Activated naive CD4-positive, alpha-beta T cell treated with anti-CD3 and anti-CD28 coated beads, Interleukin-2, amount 50 U/mL, for 24 hours (primary cell): ENCODE measurements around the gene KATNB1.

Source experiments
- H3K27ac Mint-ChIP-seq: one replicate; pipeline ENCODE4 v1.8.0; 2021; ENCODE audit warnings: mild to moderate bottlenecking, mixed read lengths
- H3K27me3 Mint-ChIP-seq: one replicate; pipeline ENCODE4 v1.8.0; 2021; ENCODE audit warnings: mixed read lengths
- H3K36me3 Mint-ChIP-seq: one replicate; pipeline ENCODE4 v1.8.0; 2021; ENCODE audit warnings: mixed read lengths
- H3K4me1 Mint-ChIP-seq: one replicate; pipeline ENCODE4 v1.8.0; 2021; ENCODE audit warnings: mixed read lengths
- H3K4me3 Mint-ChIP-seq: one replicate; pipeline ENCODE4 v1.8.0; 2021; ENCODE audit warnings: mild to moderate bottlenecking, mixed read lengths
- H3K9me3 Mint-ChIP-seq: one replicate; pipeline ENCODE4 v1.8.0; 2021; ENCODE audit warnings: mixed read lengths

KATNB1 gene

DNA sequence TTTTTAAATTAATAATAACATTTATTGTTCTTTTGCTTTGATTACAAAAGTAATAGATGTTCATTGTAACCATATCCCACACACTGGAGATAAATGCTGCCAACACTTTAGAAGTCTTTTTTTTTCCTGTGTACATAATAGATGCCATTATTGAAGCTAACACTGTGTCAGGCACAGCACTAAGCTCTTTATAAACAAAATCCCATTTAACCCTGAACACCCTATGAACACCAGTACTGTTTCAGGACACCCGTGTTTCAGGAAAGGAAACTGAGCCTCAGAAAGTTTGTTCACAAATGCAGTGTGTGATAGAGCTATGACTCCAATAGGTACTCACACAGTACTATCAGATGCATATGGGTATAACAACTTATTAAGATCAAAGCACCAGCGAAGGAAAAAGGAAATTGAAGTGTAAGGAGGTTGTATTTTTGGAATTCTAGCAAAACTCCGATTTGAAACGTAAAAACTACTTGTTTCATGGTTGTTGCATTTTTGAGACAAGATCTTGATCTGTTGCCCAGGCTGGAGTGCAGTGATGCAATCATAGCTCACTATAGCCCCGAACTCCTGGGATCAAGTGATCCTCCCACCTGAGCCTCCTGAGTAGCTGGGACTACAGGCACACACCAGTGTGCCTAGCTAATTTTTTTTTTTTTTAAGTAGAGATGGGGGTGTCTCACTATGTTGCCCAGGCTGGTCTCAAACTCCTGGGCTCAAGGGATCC, 68.7 kb downstream of the KATNB1 start:
- H3K27me3 Mint-ChIP-seq: peaks cover 23% of the 10 kb centered on the region

DNA sequence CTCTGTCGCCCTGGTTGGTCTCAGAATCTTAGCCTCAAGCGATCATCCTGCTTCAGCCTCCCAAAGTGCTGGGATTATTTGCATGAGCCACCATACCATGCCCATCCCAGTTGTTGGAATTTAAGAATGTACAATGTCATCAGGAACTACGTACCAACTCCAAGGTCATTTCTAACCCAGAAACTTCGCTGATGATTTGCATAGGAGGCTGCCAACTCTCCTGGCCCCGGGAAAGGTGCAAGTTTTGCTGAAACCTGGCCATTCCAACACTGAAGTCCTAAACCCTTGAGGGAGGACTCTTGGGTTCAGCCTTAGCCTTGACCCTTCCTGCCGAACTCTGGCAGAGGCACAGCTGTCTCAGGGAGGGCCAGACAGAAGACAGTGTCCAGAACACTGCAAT, 69.6 kb downstream of the KATNB1 start:
- Mint-ChIP-seq H3K27me3 (peaks cover 20% of the 10 kb centered on the region), H3K9me3 (no peaks in the 10 kb centered on the region), H3K4me1 (peaks cover 31% of the 10 kb centered on the region), H3K36me3 (no peaks in the 10 kb centered on the region), H3K4me3 (no peak overlapping the region), H3K27ac (no peak overlapping the region)

More for the DNA sequence above, 68.7 kb downstream of the KATNB1 start:
- no peak overlapping the region for H3K27ac Mint-ChIP-seq
- no peak overlapping the region for H3K4me3 Mint-ChIP-seq
- no peaks in the 10 kb centered on the region for H3K36me3 Mint-ChIP-seq
- no peaks in the 10 kb centered on the region for H3K9me3 Mint-ChIP-seq
- peaks cover 37% of the 10 kb centered on the region for H3K4me1 Mint-ChIP-seq
